ENCODE data around the gene TADA2B. TPM values are rescaled to one million over a fixed set of nuclear protein-coding genes. Genes with fewer than 3 reads are reported as not detected.

The TADA2B gene
- polyA plus RNA-seq, 3 donors = 2.0 to 10.2 (median 2.6) TPM

GRCh38 chr4:7061815-7062214 lies 18.6 kb downstream of the TADA2B start:
- Histone ChIP-seq H3K27ac (ENCODE audit: low read depth in 1 of 2, low read length in 2 of 2) (no peak overlapping the region), H4K20me1 (ENCODE audit: insufficient read depth, low read length) (peaks cover 96% of the 10 kb centered on the region), H3K9me3 (replicated peaks in 1 of 2; ENCODE audit: control insufficient read depth in 1 of 2, insufficient read depth in 1 of 2, low read length in 2 of 2) (no peaks in the 10 kb centered on the region), H3K4me2 (replicated peaks; ENCODE audit: extremely low read depth, low read length, poor library complexity, severe bottlenecking) (no peak overlapping the region), H2AFZ (ENCODE audit: insufficient read depth, low read depth, low read length, poor library complexity, severe bottlenecking) (no peak overlapping the region), H3K4me1 (ENCODE audit: control insufficient read depth in 1 of 2, insufficient read depth in 2 of 2, low read length in 2 of 2) (peaks cover 63% of the 10 kb centered on the region in 2 donors), H3K27me3 (ENCODE audit: control insufficient read depth in 2 of 2, insufficient read depth in 2 of 2, low read length in 2 of 2) (no peaks in the 10 kb centered on the region), H3K79me2 (ENCODE audit: insufficient read depth, low read length) (peaks cover 54% of the 10 kb centered on the region), H3K4me3 (replicated peaks in 1 of 3; ENCODE audit: low read depth in 2 of 3, low read length in 3 of 3) (no peak overlapping the region), H3K9ac (ENCODE audit: insufficient read depth, low read length, poor library complexity, severe bottlenecking) (no peak overlapping the region), H3K36me3 (replicated peaks in 1 of 2; ENCODE audit: control insufficient read depth in 1 of 2, insufficient read depth in 2 of 2, low read length in 2 of 2) (peaks cover 31 to 50% of the 10 kb centered on the region in 2 donors)
- no peaks in the 10 kb centered on the region for H3K9me3 Mint-ChIP-seq
- no peak overlapping the region for H3K27ac Mint-ChIP-seq
- H3K36me3 Mint-ChIP-seq = peaks cover 48 to 72% of the 10 kb centered on the region in 2 donors
- intact Hi-C loops (cut with micrococcal nuclease) = loop anchor here in 1 of 2 donors (10.0 kb wide), 2 partner anchors 147 to 277 kb away; partner anchors contain the start of gene KIAA0232
- peaks cover 67% of the 10 kb centered on the region for H3K4me1 Mint-ChIP-seq
- H3K4me3 Mint-ChIP-seq = no peak overlapping the region
- peaks cover 0 to 1% (median 1%) of the 10 kb centered on the region in 3 donors for H3K27me3 Mint-ChIP-seq (ENCODE audit: low read depth in 3 of 3)
- WGBS (ENCODE audit: insufficient coverage) = 100% methylated on average over 2 of the region's 6 CpGs
- DNase-seq = no peak
- TF ChIP-seq CTCF (IDR thresholded peaks at IDR 0.05) = no peak

GRCh38 chr4:7062816-7063215 lies 19.6 kb downstream of the TADA2B start:
- no peak overlapping the region for H3K27ac Mint-ChIP-seq
- Histone ChIP-seq H3K4me1 (ENCODE audit: control insufficient read depth in 1 of 2, insufficient read depth in 2 of 2, low read length in 2 of 2) (peaks cover 68 to 72% of the 10 kb centered on the region in 2 donors), H3K36me3 (replicated peaks in 1 of 2; ENCODE audit: control insufficient read depth in 1 of 2, insufficient read depth in 2 of 2, low read length in 2 of 2) (peaks cover 31 to 43% of the 10 kb centered on the region in 2 donors), H3K9me3 (replicated peaks in 1 of 2; ENCODE audit: control insufficient read depth in 1 of 2, insufficient read depth in 1 of 2, low read length in 2 of 2) (no peaks in the 10 kb centered on the region), H3K9ac (ENCODE audit: insufficient read depth, low read length, poor library complexity, severe bottlenecking) (no peak overlapping the region), H3K4me2 (replicated peaks; ENCODE audit: extremely low read depth, low read length, poor library complexity, severe bottlenecking) (no peak overlapping the region), H3K27ac (ENCODE audit: low read depth in 1 of 2, low read length in 2 of 2) (no peak overlapping the region), H2AFZ (ENCODE audit: insufficient read depth, low read depth, low read length, poor library complexity, severe bottlenecking) (no peak overlapping the region), H3K27me3 (ENCODE audit: control insufficient read depth in 2 of 2, insufficient read depth in 2 of 2, low read length in 2 of 2) (no peaks in the 10 kb centered on the region), H3K79me2 (ENCODE audit: insufficient read depth, low read length) (peaks cover 61% of the 10 kb centered on the region), H4K20me1 (ENCODE audit: insufficient read depth, low read length) (peaks cover 93% of the 10 kb centered on the region), H3K4me3 (replicated peaks in 1 of 3; ENCODE audit: low read depth in 2 of 3, low read length in 3 of 3) (no peak overlapping the region)
- no peak for TF ChIP-seq CTCF (IDR thresholded peaks at IDR 0.05)
- H3K27me3 Mint-ChIP-seq (ENCODE audit: low read depth in 3 of 3) = peaks cover 0 to 1% (median 1%) of the 10 kb centered on the region in 3 donors
- H3K4me1 Mint-ChIP-seq = peaks cover 69% of the 10 kb centered on the region
- H3K4me3 Mint-ChIP-seq = no peak overlapping the region
- no peaks in the 10 kb centered on the region for H3K9me3 Mint-ChIP-seq
- intact Hi-C loops (cut with micrococcal nuclease) = loop anchor here in 1 of 2 donors (10.0 kb wide), 2 partner anchors 148 to 278 kb away; partner anchors contain the start of gene KIAA0232
- no peak for DNase-seq
- peaks cover 47 to 64% of the 10 kb centered on the region in 2 donors for H3K36me3 Mint-ChIP-seq
- WGBS (ENCODE audit: insufficient coverage) = 90% methylated on average over 2 of the region's 4 CpGs
